Measurements from ENCODE around the gene BCL3. TPM values are rescaled to one million over a fixed set of nuclear protein-coding genes. Genes with fewer than 3 reads are reported as not detected.

Gene BCL3
- total and polyA plus RNA-seq, 2 experiments from 2014 or later: 1.4 to 4.1 TPM

DNA sequence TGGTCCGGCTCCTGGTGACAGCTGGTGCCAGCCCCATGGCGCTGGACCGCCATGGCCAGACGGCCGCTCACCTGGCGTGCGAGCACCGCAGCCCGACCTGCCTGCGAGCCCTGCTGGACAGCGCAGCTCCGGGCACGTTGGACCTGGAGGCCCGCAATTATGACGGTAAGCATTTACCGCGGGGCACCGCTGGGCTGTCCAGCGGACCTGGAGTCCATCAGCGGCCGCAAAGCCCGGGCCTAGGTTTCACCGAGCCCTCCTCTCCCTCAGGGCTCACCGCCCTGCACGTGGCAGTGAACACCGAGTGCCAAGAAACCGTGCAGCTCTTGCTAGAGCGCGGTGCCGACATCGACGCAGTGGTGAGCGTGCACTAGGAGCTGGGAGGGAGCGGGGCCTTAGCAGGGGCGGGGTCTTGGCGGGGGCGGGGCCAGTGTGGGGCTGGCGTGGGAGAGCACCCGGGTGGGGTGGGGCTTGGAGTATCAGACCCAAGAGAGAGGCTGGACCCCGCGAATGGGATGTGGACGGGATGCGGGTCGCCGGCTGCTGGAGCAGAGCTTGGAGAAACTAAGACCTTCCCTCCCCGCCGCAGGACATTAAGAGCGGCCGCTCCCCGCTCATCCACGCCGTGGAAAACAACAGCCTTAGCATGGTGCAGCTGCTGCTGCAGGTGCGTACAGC, 8.7 kb downstream of the BCL3 start:
- H3K27me3 Mint-ChIP-seq (ENCODE audit: insufficient read depth, low read depth, poor library complexity): peaks cover 62% of the 10 kb centered on the region
- no peak overlapping the region for H3K27ac Mint-ChIP-seq
- H3K4me3 ChIP-seq: peak overlapping the region; percentile 77

More for the DNA sequence above, 8.7 kb downstream of the BCL3 start:
- Histone ChIP-seq H3K9me2 (ENCODE audit: insufficient read depth) (no peaks in the 10 kb centered on the region), H3K4me2 (peak overlapping the region; percentile 98), H3K27me3 (ENCODE audit: insufficient read depth) (peaks cover 63% of the 10 kb centered on the region), H3K36me3 (ENCODE audit: insufficient read depth) (no peaks in the 10 kb centered on the region), H3F3A (replicated peaks; ENCODE audit: low read depth) (peaks cover 16% of the 10 kb centered on the region; the same call in 1 of the 2 replicates), H3K79me2 (replicated peaks; ENCODE audit: insufficient read depth) (no peaks in the 10 kb centered on the region), H2AFZ (peak overlapping the region; percentile 91), H3K27ac (ENCODE audit: low read depth) (no peak overlapping the region), H3K4me1 (ENCODE audit: insufficient read depth) (peaks cover 33% of the 10 kb centered on the region), H4K20me1 (replicated peaks; ENCODE audit: insufficient read depth) (no peaks in the 10 kb centered on the region)
- Mint-ChIP-seq H3K4me3 (peak overlapping the region; percentile 85), H3K36me3 (ENCODE audit: low read depth) (no peaks in the 10 kb centered on the region), H3K9me3 (no peaks in the 10 kb centered on the region; the same call in 2 of the 3 replicates), H3K4me1 (peaks cover 32% of the 10 kb centered on the region)
- TF ChIP-seq REST (IDR thresholded peaks at IDR 0.05; ENCODE audit: unreplicated experiment) (peak; percentile 58), EZH2phosphoT487 (IDR thresholded peaks at IDR 0.05; ENCODE audit: unreplicated experiment) (no peak), CREB1 (CRISPR knock-in tag; IDR thresholded peaks at IDR 0.05; ENCODE audit: low read depth) (no peak), STAT1 (IDR thresholded peaks at IDR 0.05; ENCODE audit: unreplicated experiment) (no peak), ETS1 (IDR thresholded peaks at IDR 0.05) (no peak), CTCF (conservative IDR thresholded peaks at IDR 0.05; ENCODE audit: low read depth in 2 of 2) (no peak), ZNF114 (CRISPR knock-in tag; IDR thresholded peaks at IDR 0.05) (no peak), ZNF331 (CRISPR knock-in tag; IDR thresholded peaks at IDR 0.05; ENCODE audit: low read depth) (no peak), NANOG (IDR thresholded peaks at IDR 0.05; ENCODE audit: borderline replicate concordance) (no peak), EZH2 (IDR thresholded peaks at IDR 0.05; ENCODE audit: low read depth, unreplicated experiment) (peak; percentile 68), POLR2AphosphoS5 (IDR thresholded peaks at IDR 0.05; ENCODE audit: low read depth) (0 out of 2 replicates have a peak, but pooled peaks have one; percentile 3), JUNB (IDR thresholded peaks at IDR 0.05; ENCODE audit: unreplicated experiment) (no peak), ZNF462 (CRISPR knock-in tag; IDR thresholded peaks at IDR 0.05) (no peak)
- ATAC-seq (peak; percentile 9), DNase-seq (ENCODE audit: low spot score) (peak; percentile 49)

All from GM23338 (cell line).